B cell (primary cell): ENCODE results near the gene GFI1. TPM values are rescaled to one million over a fixed set of nuclear protein-coding genes. Genes with fewer than 3 reads are reported as not detected.

Experiments used
- ATAC-seq: fragments of 200-7000 bp; cut with Tn5 transposase; one replicate; pipeline ENCODE4 v1.10.0; 2021; ENCODE audit warnings: low read depth, mild to moderate bottlenecking, moderate number of reproducible peaks, moderate library complexity
- CTCF ChIA-PET: fragments of 350-600 bp; sonication (Branson Sonifier 250); formaldehyde crosslinking; loops from one replicate; lab custom pipeline; 2021; ENCODE audit warnings: antibody characterized with exemption, inconsistent platforms; lab: Charles Lee
- POLR2A ChIA-PET: fragments of 350-600 bp; sonication (Branson Sonifier 250); formaldehyde crosslinking; loops from one replicate; lab custom pipeline; 2021; ENCODE audit warnings: antibody characterized with exemption; lab: Charles Lee
- DNase-seq: peaks from one replicate; pipeline ENCODE4 v3.0.0; 2013
- H2AFZ ChIP-seq: 2 replicates; pipeline ENCODE4 v1.6.1; 2012; ENCODE audit warnings: mild to moderate bottlenecking, low read depth, low read length; ENCODE audit not compliant: insufficient read depth, poor library complexity, severe bottlenecking
- H3K27ac ChIP-seq, 2 donors: 1 replicate in 1 of 2; 2 replicates in 1 of 2; pipeline ENCODE4 v1.5.1; 2012 to 2013; ENCODE audit warnings: low read length in 2 of 2, mild to moderate bottlenecking in 2 of 2, moderate library complexity in 1 of 2
- H3K27me3 ChIP-seq, 4 experiments: fragments of 200-600 bp in 1 of 4; sonication (generic) in 1 of 4; replicated peaks in 1 of 4; 1 replicate in 2 of 4; 2 replicates in 2 of 4; pipeline versions ENCODE4 v1.6.1 to v1.7.0; 2013 to 2016; ENCODE audit warnings: low read length in 3 of 4, mild to moderate bottlenecking in 2 of 4, mixed read lengths in 1 of 4, moderate library complexity in 1 of 4; ENCODE audit not compliant: insufficient read depth in 4 of 4, control insufficient read depth in 3 of 4; ENCODE audit errors: control extremely low read depth in 1 of 4
- H3K36me3 ChIP-seq, 2 experiments: replicated peaks in 1 of 2; 1 replicate in 1 of 2; 2 replicates in 1 of 2; pipeline versions ENCODE4 v1.6.1 to v1.7.1; 2013; ENCODE audit warnings: low read length in 1 of 2; ENCODE audit not compliant: insufficient read depth in 2 of 2, control insufficient read depth in 1 of 2; ENCODE audit errors: control extremely low read depth in 1 of 2, extremely low read depth in 1 of 2
- H3K4me1 ChIP-seq, 2 donors: fragments of 200-600 bp in 1 of 2; sonication (generic) in 1 of 2; 1 replicate in 1 of 2; 2 replicates in 1 of 2; pipeline versions ENCODE4 v1.5.1 to v1.6.1; 2013 to 2017; ENCODE audit warnings: low read length in 2 of 2; ENCODE audit not compliant: control insufficient read depth in 2 of 2, insufficient read depth in 2 of 2
- H3K4me2 ChIP-seq: replicated peaks from 2 replicates; pipeline ENCODE3; 2012; ENCODE audit warnings: mild to moderate bottlenecking, low read depth, low read length; ENCODE audit not compliant: poor library complexity, severe bottlenecking
- H3K4me3 ChIP-seq, 5 experiments: fragments of 200-600 bp in 1 of 5; sonication (generic) in 1 of 5; 1 replicate in 3 of 5; 2 replicates in 2 of 5; pipeline versions ENCODE4 v1.5.1 to v1.7.0; 2011 to 2016; ENCODE audit warnings: low read length in 4 of 5, mild to moderate bottlenecking in 4 of 5, low read depth in 2 of 5, control low read depth in 1 of 5, moderate library complexity in 1 of 5; ENCODE audit not compliant: insufficient read depth in 1 of 5; ENCODE audit errors: control extremely low read depth in 1 of 5, extremely low read depth in 1 of 5
- H3K79me2 ChIP-seq: fragments of 200-600 bp; sonication (generic); one replicate; pipeline ENCODE4 v1.6.0; 2016; ENCODE audit warnings: low read length; ENCODE audit not compliant: control insufficient read depth, insufficient read depth
- H3K9ac ChIP-seq: fragments of 200-600 bp; sonication (generic); 2 replicates; pipeline ENCODE4 v1.6.1; 2017; ENCODE audit warnings: mild to moderate bottlenecking, low read length, moderate library complexity
- H3K9me3 ChIP-seq, 3 donors: one replicate each; pipeline versions ENCODE4 v1.6.1 to v1.7.1; 2013; ENCODE audit warnings: low read length in 2 of 3; ENCODE audit not compliant: control insufficient read depth in 2 of 3, insufficient read depth in 1 of 3; ENCODE audit errors: control extremely low read depth in 1 of 3
- H4K20me1 ChIP-seq: 2 replicates; pipeline ENCODE4 v1.6.0; 2012; ENCODE audit warnings: mild to moderate bottlenecking, low read length; ENCODE audit not compliant: insufficient read depth, control insufficient read depth, poor library complexity, severe bottlenecking
- H3K27ac Mint-ChIP-seq: one replicate; pipeline ENCODE4 v1.8.0; 2021; ENCODE audit warnings: mixed read lengths
- H3K27me3 Mint-ChIP-seq: one replicate; pipeline ENCODE4 v1.8.0; 2021; ENCODE audit warnings: mixed read lengths
- H3K4me1 Mint-ChIP-seq: one replicate; pipeline ENCODE4 v1.8.0; 2021; ENCODE audit warnings: mixed read lengths
- H3K4me3 Mint-ChIP-seq: one replicate; pipeline ENCODE4 v1.8.0; 2021; ENCODE audit warnings: mixed read lengths
- H3K9me3 Mint-ChIP-seq: one replicate; pipeline ENCODE4 v1.8.0; 2022; ENCODE audit warnings: mixed read lengths; ENCODE audit not compliant: insufficient read depth
- EZH2 ChIP-seq: IDR thresholded peaks from 2 replicates; pipeline ENCODE4 v1.6.1; 2012; ENCODE audit warnings: borderline replicate concordance, low read depth, mild to moderate bottlenecking, moderate library complexity, low read length; ENCODE audit not compliant: insufficient read depth, poor library complexity, severe bottlenecking
- WGBS: methylation state at CpG from one replicate; pipeline ENCODE4 v1.1.5; 2013; ENCODE audit warnings: missing lambda C conversion rate; ENCODE audit not compliant: insufficient coverage; 5-methylcytosine and 5-hydroxymethylcytosine counted together
- intact Hi-C: fragments of 100-400 bp; cut with micrococcal nuclease; formaldehyde crosslinking; loops from one replicate; pipeline ENCODE4 v1.10.0; 2022
- polyA plus RNA-seq: library from polyadenylated mRNA; depleted of rRNA; stranded (reverse); fragments of >200 nt; gene quantifications from 2 replicates; pipeline ENCODE4 v1.2.3, GENCODE V29; 2012
- total RNA-seq, 2 donors: library from RNA; stranded (reverse); fragments of 120-200 nt in 1 of 2; gene quantifications; 1 replicate in 1 of 2; 2 replicates in 1 of 2; pipeline versions ENCODE4 v1.2.3 to v1.2.4, GENCODE V29; 2013 to 2022
- TF ChIP-seq, protein P1 (sequence below): fragments of 200-600 bp; IDR thresholded peaks from one replicate; pipeline ENCODE4 v1.8.0; 2022; ENCODE audit warnings: antibody characterized with exemption, mild to moderate bottlenecking

GFI1 gene
- total and polyA plus RNA-seq, 2 donors (not counting 1 experiment from before 2014, with no cell fraction given) = 0.76 to 1.2 TPM

DNA sequence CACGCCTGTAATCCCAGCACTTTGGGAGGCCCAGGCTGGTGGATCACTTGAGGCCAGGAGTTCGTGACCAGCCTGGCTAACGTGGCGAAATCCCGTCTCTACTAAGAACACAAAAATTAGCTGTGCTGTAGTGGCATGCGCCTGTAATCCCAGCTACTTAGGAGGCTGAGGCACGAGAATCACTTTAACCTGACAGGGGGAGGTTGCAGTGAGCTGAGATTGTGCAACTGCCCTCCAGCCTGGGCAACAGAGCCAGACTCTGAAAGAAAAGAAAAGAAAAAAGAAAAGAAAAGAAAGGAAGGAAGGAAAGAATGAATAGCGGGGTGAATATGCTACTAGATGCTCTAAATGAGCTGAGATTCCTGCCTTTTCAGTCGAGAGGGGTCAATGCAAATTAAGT lies 7.1 kb downstream of the GFI1 start:
- WGBS = 91% methylated on average over 8 of the region's 9 CpGs
- peaks cover 24% of the 10 kb centered on the region for H3K27me3 Mint-ChIP-seq
- Histone ChIP-seq H2AFZ (no peak overlapping the region), H3K4me3 (no peak overlapping the region), H3K79me2 (no peaks in the 10 kb centered on the region), H4K20me1 (no peaks in the 10 kb centered on the region), H3K36me3 (no peaks in the 10 kb centered on the region), H3K9me3 (peaks cover 0 to 13% (median 0%) of the 10 kb centered on the region in 3 donors), H3K9ac (no peak overlapping the region), H3K27ac (no peak overlapping the region), H3K4me2 (no peak overlapping the region), H3K4me1 (peaks cover 23 to 27% of the 10 kb centered on the region in 2 donors), H3K27me3 (peaks cover 0 to 34% (median 14%) of the 10 kb centered on the region in 4 experiments)
- POLR2A ChIA-PET = no interaction called here
- CTCF ChIA-PET = no interaction called here
- no peak for DNase-seq
- intact Hi-C loops = no loop called here
- H3K4me3 Mint-ChIP-seq = no peak overlapping the region
- peaks cover 29% of the 10 kb centered on the region for H3K4me1 Mint-ChIP-seq
- no peaks in the 10 kb centered on the region for H3K9me3 Mint-ChIP-seq
- H3K27ac Mint-ChIP-seq = no peak overlapping the region
- TF ChIP-seq, protein P1, sequence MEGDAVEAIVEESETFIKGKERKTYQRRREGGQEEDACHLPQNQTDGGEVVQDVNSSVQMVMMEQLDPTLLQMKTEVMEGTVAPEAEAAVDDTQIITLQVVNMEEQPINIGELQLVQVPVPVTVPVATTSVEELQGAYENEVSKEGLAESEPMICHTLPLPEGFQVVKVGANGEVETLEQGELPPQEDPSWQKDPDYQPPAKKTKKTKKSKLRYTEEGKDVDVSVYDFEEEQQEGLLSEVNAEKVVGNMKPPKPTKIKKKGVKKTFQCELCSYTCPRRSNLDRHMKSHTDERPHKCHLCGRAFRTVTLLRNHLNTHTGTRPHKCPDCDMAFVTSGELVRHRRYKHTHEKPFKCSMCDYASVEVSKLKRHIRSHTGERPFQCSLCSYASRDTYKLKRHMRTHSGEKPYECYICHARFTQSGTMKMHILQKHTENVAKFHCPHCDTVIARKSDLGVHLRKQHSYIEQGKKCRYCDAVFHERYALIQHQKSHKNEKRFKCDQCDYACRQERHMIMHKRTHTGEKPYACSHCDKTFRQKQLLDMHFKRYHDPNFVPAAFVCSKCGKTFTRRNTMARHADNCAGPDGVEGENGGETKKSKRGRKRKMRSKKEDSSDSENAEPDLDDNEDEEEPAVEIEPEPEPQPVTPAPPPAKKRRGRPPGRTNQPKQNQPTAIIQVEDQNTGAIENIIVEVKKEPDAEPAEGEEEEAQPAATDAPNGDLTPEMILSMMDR = no peak
- no peak for TF ChIP-seq EZH2
- no peak for ATAC-seq

DNA sequence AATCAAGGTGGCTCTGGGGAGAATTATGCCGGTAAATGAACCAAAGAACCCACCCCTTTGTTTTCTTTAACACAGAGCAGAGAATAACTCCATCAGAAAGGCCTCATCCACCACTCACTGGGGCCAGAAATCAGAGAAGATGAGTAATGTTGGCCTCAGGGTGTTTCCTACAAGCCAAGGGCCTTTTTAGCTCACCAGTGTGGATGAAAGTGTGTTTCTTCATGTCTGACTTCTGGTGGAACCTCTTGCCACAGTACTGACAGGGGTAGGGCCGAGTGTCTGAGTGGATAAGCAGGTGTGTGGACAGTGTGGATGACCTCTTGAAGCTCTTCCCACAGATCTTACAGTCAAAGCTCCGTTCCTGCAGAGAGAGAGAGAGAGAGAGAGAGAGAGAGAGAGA lies 8.3 kb downstream of the GFI1 start:
- Mint-ChIP-seq H3K9me3 (no peaks in the 10 kb centered on the region), H3K27ac (no peak overlapping the region), H3K4me3 (no peak overlapping the region), H3K27me3 (peaks cover 13% of the 10 kb centered on the region), H3K4me1 (peaks cover 25% of the 10 kb centered on the region)
- H3K9ac ChIP-seq = no peak overlapping the region
- no peaks in the 10 kb centered on the region for H3K36me3 ChIP-seq
- no peak overlapping the region for H3K4me2 ChIP-seq
- no peaks in the 10 kb centered on the region for H4K20me1 ChIP-seq
- no peak for ATAC-seq
- H3K27ac ChIP-seq = no peak overlapping the region
- CTCF ChIA-PET = no interaction called here
- POLR2A ChIA-PET = no interaction called here
- H3K27me3 ChIP-seq = peaks cover 0 to 22% (median 9%) of the 10 kb centered on the region in 4 experiments
- 100% methylated on average over 1 of the region's 3 CpGs for WGBS
- peaks cover 13 to 15% of the 10 kb centered on the region in 2 donors for H3K4me1 ChIP-seq
- no peak overlapping the region for H3K4me3 ChIP-seq
- no peak for TF ChIP-seq EZH2
- TF ChIP-seq, protein P1 = no peak
- intact Hi-C loops = no loop called here
- no peak for DNase-seq
- H3K9me3 ChIP-seq = peaks cover 0 to 13% (median 0%) of the 10 kb centered on the region in 3 donors
- no peaks in the 10 kb centered on the region for H3K79me2 ChIP-seq
- H2AFZ ChIP-seq = no peak overlapping the region
